ENCODE data around the gene DNAJC1.

The DNAJC1 gene

DNA sequence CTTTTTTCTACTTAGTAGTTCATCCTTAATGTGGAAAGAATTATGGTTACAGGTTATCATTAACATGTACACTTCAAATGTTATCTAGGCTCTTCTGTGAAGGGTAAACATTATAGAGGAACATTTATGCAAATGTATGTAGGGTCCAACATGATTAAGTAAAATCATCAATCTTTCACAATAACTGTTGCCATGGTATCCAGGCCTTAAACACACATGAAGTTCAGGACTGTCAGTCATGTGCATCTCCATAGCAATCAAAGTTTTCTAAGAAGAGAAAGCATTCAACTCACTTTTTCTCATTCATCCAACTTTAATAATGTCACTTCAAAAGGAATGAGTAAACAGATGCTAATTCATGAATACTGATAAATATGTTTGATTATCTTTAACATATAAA lies 83.6 kb downstream of the DNAJC1 start:
- Histone ChIP-seq H3K9me2 (replicated peaks; ENCODE audit: insufficient read depth, low read length) (no peaks in the 10 kb centered on the region), H3K4me1 (ENCODE audit: low read length) (no peaks in the 10 kb centered on the region), H3K27ac (ENCODE audit: low read length) (no peak overlapping the region), H3K9ac (ENCODE audit: low read length) (no peak overlapping the region), H3K79me2 (ENCODE audit: low read length) (peaks cover 23% of the 10 kb centered on the region), H3F3A (ENCODE audit: insufficient read depth, low read length) (no peaks in the 10 kb centered on the region), H2AFZ (ENCODE audit: low read length) (no peak overlapping the region), H3K9me3 (replicated peaks; ENCODE audit: insufficient read depth, low read length) (no peaks in the 10 kb centered on the region), H3K4me2 (ENCODE audit: low read depth, low read length) (no peak overlapping the region), H3K4me3 (ENCODE audit: low read length) (no peak overlapping the region), H4K20me1 (ENCODE audit: insufficient read depth, low read length) (no peaks in the 10 kb centered on the region; the same call in 1 of the 2 replicates), H3K36me3 (replicated peaks; ENCODE audit: insufficient read depth, low read length) (no peaks in the 10 kb centered on the region; the same call in 1 of the 2 replicates), H3K27me3 (replicated peaks; ENCODE audit: insufficient read depth, low read length) (no peaks in the 10 kb centered on the region; the same call in 1 of the 2 replicates)
- no peak for TF ChIP-seq EZH2 (optimal IDR thresholded peaks at IDR 0.05; ENCODE audit: low read depth, low read length)
- no peak for TF ChIP-seq EZH2phosphoT487 (IDR thresholded peaks at IDR 0.05; ENCODE audit: low read length)
- TF ChIP-seq, protein P1, sequence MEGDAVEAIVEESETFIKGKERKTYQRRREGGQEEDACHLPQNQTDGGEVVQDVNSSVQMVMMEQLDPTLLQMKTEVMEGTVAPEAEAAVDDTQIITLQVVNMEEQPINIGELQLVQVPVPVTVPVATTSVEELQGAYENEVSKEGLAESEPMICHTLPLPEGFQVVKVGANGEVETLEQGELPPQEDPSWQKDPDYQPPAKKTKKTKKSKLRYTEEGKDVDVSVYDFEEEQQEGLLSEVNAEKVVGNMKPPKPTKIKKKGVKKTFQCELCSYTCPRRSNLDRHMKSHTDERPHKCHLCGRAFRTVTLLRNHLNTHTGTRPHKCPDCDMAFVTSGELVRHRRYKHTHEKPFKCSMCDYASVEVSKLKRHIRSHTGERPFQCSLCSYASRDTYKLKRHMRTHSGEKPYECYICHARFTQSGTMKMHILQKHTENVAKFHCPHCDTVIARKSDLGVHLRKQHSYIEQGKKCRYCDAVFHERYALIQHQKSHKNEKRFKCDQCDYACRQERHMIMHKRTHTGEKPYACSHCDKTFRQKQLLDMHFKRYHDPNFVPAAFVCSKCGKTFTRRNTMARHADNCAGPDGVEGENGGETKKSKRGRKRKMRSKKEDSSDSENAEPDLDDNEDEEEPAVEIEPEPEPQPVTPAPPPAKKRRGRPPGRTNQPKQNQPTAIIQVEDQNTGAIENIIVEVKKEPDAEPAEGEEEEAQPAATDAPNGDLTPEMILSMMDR (IDR thresholded peaks at IDR 0.05; ENCODE audit: low read length): no peak
- DNase-seq: no peak

DNA sequence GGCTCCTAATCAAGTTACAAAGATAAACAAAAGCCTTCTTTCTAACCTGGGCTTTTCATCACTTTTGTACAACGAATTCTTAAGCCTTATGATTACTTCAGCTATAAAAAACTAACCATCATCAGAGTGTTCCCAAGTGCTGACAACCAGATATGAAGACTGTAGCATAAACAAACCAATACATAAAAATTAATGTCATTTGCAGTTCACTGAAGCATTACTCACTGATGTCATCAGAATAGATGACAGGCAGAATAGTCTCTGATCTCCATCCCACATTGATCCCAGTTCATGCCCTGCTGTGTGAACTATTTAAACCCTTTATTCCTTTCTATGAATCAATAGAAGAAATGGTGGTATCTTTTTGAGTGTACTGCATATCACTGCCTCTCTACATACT lies 84.4 kb downstream of the DNAJC1 start:
- no peaks in the 10 kb centered on the region; the same call in 1 of the 2 replicates for H3K27me3 ChIP-seq (replicated peaks; ENCODE audit: insufficient read depth, low read length)
- no peaks in the 10 kb centered on the region for H3K4me1 ChIP-seq (ENCODE audit: low read length)
- H3K4me3 ChIP-seq (ENCODE audit: low read length): no peak overlapping the region
- no peak overlapping the region for H3K9ac ChIP-seq (ENCODE audit: low read length)
- no peaks in the 10 kb centered on the region for H3K9me3 ChIP-seq (replicated peaks; ENCODE audit: insufficient read depth, low read length)
- H3K4me2 ChIP-seq (ENCODE audit: low read depth, low read length): no peak overlapping the region
- no peak overlapping the region for H2AFZ ChIP-seq (ENCODE audit: low read length)
- H3K9me2 ChIP-seq (replicated peaks; ENCODE audit: insufficient read depth, low read length): no peaks in the 10 kb centered on the region
- DNase-seq: no peak
- no peaks in the 10 kb centered on the region; the same call in 1 of the 2 replicates for H3K36me3 ChIP-seq (replicated peaks; ENCODE audit: insufficient read depth, low read length)
- peaks cover 17% of the 10 kb centered on the region for H3K79me2 ChIP-seq (ENCODE audit: low read length)
- H3F3A ChIP-seq (ENCODE audit: insufficient read depth, low read length): no peaks in the 10 kb centered on the region
- no peak overlapping the region for H3K27ac ChIP-seq (ENCODE audit: low read length)
- no peaks in the 10 kb centered on the region; the same call in 1 of the 2 replicates for H4K20me1 ChIP-seq (ENCODE audit: insufficient read depth, low read length)
- no peak for TF ChIP-seq EZH2phosphoT487 (IDR thresholded peaks at IDR 0.05; ENCODE audit: low read length)
- TF ChIP-seq, protein P1 (IDR thresholded peaks at IDR 0.05; ENCODE audit: low read length): no peak
- no peak for TF ChIP-seq EZH2 (optimal IDR thresholded peaks at IDR 0.05; ENCODE audit: low read depth, low read length)

DNA sequence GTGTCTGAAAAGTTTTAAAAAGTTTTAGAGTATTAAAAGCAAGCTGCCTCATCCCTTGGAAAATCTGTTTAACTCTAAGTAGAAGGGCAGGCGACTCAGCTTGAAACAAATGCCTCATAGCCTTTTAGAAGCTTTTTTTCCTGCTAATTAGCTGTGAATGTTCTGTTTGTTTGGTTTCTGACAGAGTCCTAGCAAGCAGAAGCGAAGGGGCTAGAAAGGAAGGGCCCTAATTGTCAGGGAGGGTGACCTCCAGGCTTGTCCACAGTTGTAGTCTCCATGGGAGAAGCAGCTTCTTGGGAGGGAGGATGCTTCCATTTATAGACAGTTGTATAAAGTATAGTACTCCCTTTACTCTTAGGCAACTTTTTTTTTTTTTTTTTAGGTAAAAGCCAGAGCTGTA lies 90.9 kb downstream of the DNAJC1 start:
- no peaks in the 10 kb centered on the region for H4K20me1 ChIP-seq (ENCODE audit: insufficient read depth, low read length)
- no peaks in the 10 kb centered on the region; the same call in 1 of the 2 replicates for H3K36me3 ChIP-seq (replicated peaks; ENCODE audit: insufficient read depth, low read length)
- no peak overlapping the region for H3K9ac ChIP-seq (ENCODE audit: low read length)
- H3K4me2 ChIP-seq (ENCODE audit: low read depth, low read length): no peak overlapping the region
- H3K27me3 ChIP-seq (replicated peaks; ENCODE audit: insufficient read depth, low read length): no peaks in the 10 kb centered on the region
- no peak overlapping the region for H2AFZ ChIP-seq (ENCODE audit: low read length)
- H3K79me2 ChIP-seq (ENCODE audit: low read length): 0 out of 2 replicates have a peak, but pooled peaks cover 9% of the 10 kb centered on the region
- no peak overlapping the region for H3K27ac ChIP-seq (ENCODE audit: low read length)
- H3K4me3 ChIP-seq (ENCODE audit: low read length): no peak overlapping the region
- no peaks in the 10 kb centered on the region for H3K9me3 ChIP-seq (replicated peaks; ENCODE audit: insufficient read depth, low read length)
- no peaks in the 10 kb centered on the region for H3K9me2 ChIP-seq (replicated peaks; ENCODE audit: insufficient read depth, low read length)
- TF ChIP-seq, protein P1 (IDR thresholded peaks at IDR 0.05; ENCODE audit: low read length): no peak
- TF ChIP-seq EZH2 (optimal IDR thresholded peaks at IDR 0.05; ENCODE audit: low read depth, low read length) (no peak), EZH2phosphoT487 (IDR thresholded peaks at IDR 0.05; ENCODE audit: low read length) (no peak)
- 0 out of 2 replicates have a peak, but pooled peaks cover 8% of the 10 kb centered on the region for H3K4me1 ChIP-seq (ENCODE audit: low read length)
- H3F3A ChIP-seq (ENCODE audit: insufficient read depth, low read length): no peaks in the 10 kb centered on the region
- DNase-seq: no peak
